Adipocyte (in vitro differentiated cells): ENCODE data around the gene TWIST1.

Source experiments
- DNase-seq: peaks from one replicate; pipeline ENCODE4 v3.0.0-alpha.2; 2015; ENCODE audit warnings: low read depth
- H3K27me3 ChIP-seq: replicated peaks from 2 replicates; pipeline ENCODE4 v1.7.0; 2013; ENCODE audit warnings: mild to moderate bottlenecking, low read length, moderate library complexity; ENCODE audit not compliant: control insufficient read depth, insufficient read depth
- H3K36me3 ChIP-seq: 2 replicates; pipeline ENCODE4 v1.7.0; 2013; ENCODE audit warnings: low read length, mild to moderate bottlenecking, moderate library complexity; ENCODE audit not compliant: control insufficient read depth, insufficient read depth, severe bottlenecking
- H3K4me1 ChIP-seq: 2 replicates; pipeline ENCODE4 v1.7.0; 2013; ENCODE audit warnings: mild to moderate bottlenecking, low read length, moderate library complexity; ENCODE audit not compliant: control insufficient read depth, insufficient read depth
- H3K4me3 ChIP-seq: 2 replicates; pipeline ENCODE4 v1.7.0; 2013; ENCODE audit warnings: mild to moderate bottlenecking, low read length, moderate library complexity
- H3K9ac ChIP-seq: 2 replicates; pipeline ENCODE4 v1.7.0; 2013; ENCODE audit warnings: mild to moderate bottlenecking, low read length, moderate library complexity
- H3K9me3 ChIP-seq: 2 replicates; pipeline ENCODE4 v1.7.0; 2013; ENCODE audit warnings: mild to moderate bottlenecking, low read length, moderate library complexity; ENCODE audit not compliant: control insufficient read depth

The TWIST1 gene

DNA sequence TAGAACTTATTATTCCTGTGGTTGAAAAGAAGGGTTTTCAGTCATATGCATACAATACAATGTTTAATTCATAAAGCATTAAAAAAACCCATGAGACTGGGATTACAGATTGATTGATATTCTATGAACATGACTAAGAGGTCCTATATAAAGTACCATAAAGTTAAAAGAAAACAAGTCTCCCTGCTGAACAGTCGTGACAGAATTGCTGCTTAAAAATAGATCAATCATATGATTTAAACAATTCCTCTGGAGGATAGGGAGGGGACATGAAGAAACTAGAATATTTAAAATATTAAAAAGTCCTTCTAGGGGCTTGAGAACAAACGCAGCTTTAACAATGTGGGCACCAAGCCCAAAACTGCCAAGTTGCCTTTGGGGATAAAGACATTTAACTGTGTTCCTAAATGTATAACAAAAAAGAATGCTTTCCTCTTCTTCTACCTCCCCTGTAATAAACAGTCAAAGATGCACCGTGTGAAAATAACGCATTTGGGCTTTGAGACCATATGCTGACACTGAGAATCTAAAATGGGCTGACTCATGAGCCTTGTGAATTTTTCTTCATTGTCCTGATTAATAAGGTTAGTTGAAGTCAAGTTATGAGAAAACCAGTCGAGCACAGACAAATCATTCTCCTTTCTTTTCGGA is 25.8 kb downstream of the TWIST1 start:
- no peak for DNase-seq
- Histone ChIP-seq H3K9me3 (peaks cover 3% of the 10 kb centered on the region), H3K4me1 (no peaks in the 10 kb centered on the region), H3K27me3 (no peaks in the 10 kb centered on the region), H3K36me3 (no peaks in the 10 kb centered on the region), H3K4me3 (no peak overlapping the region), H3K9ac (no peak overlapping the region)

DNA sequence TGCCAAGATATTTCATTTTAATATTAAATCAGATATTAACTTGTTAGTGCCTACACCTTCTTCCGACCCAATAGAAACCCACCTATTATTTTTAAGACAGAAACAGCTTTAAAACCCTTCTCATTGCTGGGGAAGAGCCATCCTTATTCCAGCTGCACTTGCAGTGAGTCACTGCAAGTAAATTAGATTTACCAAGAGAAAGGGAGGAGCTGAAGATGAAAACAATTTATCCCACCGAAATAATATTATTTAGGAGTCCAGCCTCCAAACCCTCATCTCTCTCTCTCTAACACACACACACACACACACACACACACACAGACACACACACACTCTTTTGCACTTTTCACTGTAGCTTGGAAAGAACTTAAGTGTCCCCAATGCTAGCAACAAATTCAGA is 26.9 kb downstream of the TWIST1 start:
- DNase-seq = no peak
- no peaks in the 10 kb centered on the region for H3K27me3 ChIP-seq

DNA sequence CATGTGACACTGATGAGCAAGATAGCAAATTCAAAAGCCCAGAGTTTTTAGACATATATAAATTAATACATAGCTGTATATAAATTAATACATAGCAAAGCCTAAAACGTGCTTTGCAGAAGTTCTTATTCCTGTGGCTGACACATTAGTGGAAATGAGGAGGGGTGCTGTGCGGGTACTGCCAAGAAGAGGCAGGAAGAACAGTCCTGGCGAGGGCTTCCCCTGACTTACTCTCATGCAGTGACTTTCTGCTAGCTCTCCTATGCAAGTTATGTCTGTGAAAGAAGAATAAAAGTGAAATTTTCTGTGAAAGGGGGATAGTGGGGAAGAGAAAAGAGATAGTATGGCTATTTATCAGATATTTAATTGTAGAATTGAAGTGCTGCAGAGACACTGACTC is 27.6 kb downstream of the TWIST1 start:
- H3K4me1 ChIP-seq = no peaks in the 10 kb centered on the region
- DNase-seq = no peak
- H3K27me3 ChIP-seq = no peaks in the 10 kb centered on the region
- H3K9ac ChIP-seq = no peak overlapping the region
- peaks cover 10% of the 10 kb centered on the region for H3K9me3 ChIP-seq
- no peaks in the 10 kb centered on the region for H3K36me3 ChIP-seq
- H3K4me3 ChIP-seq = no peak overlapping the region

More for the DNA sequence above, 26.9 kb downstream of the TWIST1 start:
- Histone ChIP-seq H3K9me3 (peaks cover 10% of the 10 kb centered on the region), H3K36me3 (no peaks in the 10 kb centered on the region), H3K4me1 (no peaks in the 10 kb centered on the region), H3K9ac (no peak overlapping the region), H3K4me3 (no peak overlapping the region)

DNA sequence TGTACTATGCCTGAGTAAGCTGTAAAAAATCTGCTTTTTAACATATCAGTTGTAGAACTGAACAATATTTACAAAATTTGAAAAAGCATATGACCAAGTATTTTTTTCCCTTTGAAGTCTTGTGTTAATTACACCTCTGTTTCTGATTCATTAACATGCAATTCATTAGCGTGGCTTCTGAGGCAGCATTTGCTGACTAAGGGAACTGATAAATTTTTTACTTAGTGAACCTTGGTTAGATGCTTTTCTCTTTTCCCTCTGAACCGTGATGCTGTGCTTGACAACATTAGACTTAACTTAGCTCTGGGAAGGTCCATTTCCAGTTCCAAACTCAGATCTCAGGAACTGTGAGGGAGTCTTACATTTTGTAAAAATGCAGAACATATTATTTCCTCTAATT is 28.1 kb downstream of the TWIST1 start:
- Histone ChIP-seq H3K36me3 (no peaks in the 10 kb centered on the region), H3K4me1 (no peaks in the 10 kb centered on the region), H3K27me3 (no peaks in the 10 kb centered on the region), H3K9ac (no peak overlapping the region), H3K9me3 (peaks cover 10% of the 10 kb centered on the region), H3K4me3 (no peak overlapping the region)
- no peak for DNase-seq

DNA sequence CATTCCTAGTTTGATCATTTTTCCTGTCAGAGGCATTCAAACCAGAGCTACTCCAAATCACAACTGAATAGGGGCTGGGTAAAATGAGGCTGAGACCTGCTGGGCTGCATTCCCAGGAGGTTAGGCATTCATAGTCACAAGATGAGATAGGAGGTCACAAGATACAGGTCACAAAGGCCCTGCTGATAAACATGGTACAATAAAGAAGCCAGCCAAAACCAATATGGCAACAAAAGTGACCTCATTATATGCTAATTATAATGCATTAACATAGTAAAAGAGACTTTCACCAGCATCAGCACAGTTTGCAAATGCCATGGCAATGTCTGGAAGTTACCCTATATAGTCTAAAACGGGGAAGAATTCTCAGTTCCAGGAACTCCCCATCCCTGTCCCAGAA is 37.3 kb downstream of the TWIST1 start:
- H3K27me3 ChIP-seq = no peaks in the 10 kb centered on the region
- H3K9me3 ChIP-seq = peaks cover 5% of the 10 kb centered on the region
- H3K4me3 ChIP-seq = no peak overlapping the region
- peaks cover 5% of the 10 kb centered on the region for H3K4me1 ChIP-seq
- H3K36me3 ChIP-seq = no peaks in the 10 kb centered on the region
- H3K9ac ChIP-seq = no peak overlapping the region
- no peak for DNase-seq

DNA sequence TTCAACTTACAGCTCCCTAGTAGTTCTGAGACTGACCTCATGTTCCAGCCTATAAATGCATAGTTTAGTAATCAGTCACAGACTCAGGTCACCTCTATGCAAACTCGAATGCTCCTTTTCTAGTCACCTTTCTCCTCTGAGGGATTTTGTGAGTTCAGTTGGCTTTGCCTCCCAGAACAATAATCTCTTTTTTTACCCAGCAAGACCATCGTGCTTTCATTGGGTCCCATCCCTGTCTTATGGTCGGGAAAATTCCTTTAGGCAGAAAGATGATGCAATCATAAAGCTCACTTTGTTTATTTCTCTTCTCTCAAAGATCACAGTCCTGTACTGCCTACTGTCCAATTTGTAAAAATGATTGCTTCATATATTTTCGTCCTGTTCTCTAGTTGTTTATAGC is 38.4 kb downstream of the TWIST1 start:
- no peaks in the 10 kb centered on the region for H3K36me3 ChIP-seq
- H3K4me1 ChIP-seq = peaks cover 5% of the 10 kb centered on the region
- no peaks in the 10 kb centered on the region for H3K27me3 ChIP-seq
- H3K9ac ChIP-seq = no peak overlapping the region
- peak; percentile 88 for DNase-seq
- peak overlapping the region; percentile 2 for H3K4me3 ChIP-seq
- peaks cover 5% of the 10 kb centered on the region for H3K9me3 ChIP-seq

DNA sequence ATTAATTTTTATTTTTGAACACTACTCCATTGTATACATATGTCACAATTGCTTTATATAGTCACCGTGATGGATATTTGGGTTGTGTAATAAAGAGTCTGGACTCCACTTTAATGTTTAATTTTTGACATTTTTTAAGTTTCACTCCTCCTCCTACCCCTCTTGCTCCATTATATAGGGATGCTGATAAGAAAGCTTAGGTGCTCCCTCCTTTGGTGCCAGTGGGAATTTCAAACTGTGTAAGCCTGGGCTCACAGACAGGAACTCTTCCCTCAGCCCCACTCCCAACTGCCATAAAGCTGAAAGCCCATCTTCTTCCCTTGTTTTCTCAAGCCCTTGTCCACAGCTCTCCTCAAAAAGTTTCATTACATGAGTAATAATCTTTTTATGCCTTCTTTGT is 47.6 kb downstream of the TWIST1 start:
- Histone ChIP-seq H3K27me3 (no peaks in the 10 kb centered on the region), H3K36me3 (no peaks in the 10 kb centered on the region), H3K4me1 (no peaks in the 10 kb centered on the region), H3K9me3 (no peaks in the 10 kb centered on the region), H3K4me3 (no peak overlapping the region), H3K9ac (no peak overlapping the region)
- no peak for DNase-seq

DNA sequence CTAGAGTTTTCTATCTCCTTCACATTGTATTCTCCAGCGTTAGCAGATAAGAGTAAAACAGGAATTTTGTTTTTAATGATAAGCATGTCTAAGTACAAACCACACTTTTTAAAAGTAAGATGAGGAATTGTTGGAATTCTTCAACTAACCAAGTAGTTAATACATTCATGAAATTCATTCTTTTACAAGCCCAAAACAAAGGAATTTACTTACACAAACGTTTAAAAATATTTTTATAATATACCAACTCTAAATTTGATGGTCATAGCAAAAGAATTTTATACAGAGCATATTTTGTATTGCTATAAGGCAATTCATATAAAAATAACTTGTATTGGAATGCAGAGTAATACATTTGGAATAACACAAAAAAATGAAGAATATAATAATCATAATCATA is 51.3 kb downstream of the TWIST1 start:
- Histone ChIP-seq H3K9me3 (no peaks in the 10 kb centered on the region), H3K27me3 (no peaks in the 10 kb centered on the region), H3K4me3 (no peak overlapping the region), H3K4me1 (peaks cover 6% of the 10 kb centered on the region), H3K36me3 (no peaks in the 10 kb centered on the region), H3K9ac (no peak overlapping the region)
- DNase-seq = peak; percentile 17
